Measurements from ENCODE around the gene OR13C3.

GRCh38 chr9:104514901-104515300 lies 21.8 kb downstream of the OR13C3 start:
- TF ChIP-seq CTCF (IDR thresholded peaks at IDR 0.05 in 2 of 3, conservative IDR thresholded peaks at IDR 0.05 in 1 of 3; ENCODE audit: insufficient read depth in 2 of 3, low read depth in 1 of 3, low read length in 3 of 3) (no peak), POLR2A (conservative IDR thresholded peaks at IDR 0.05) (no peak), RERE (CRISPR knock-in tag; IDR thresholded peaks at IDR 0.05; ENCODE audit: borderline replicate concordance) (no peak)
